ENCODE results near the gene ACOX3.

DNA sequence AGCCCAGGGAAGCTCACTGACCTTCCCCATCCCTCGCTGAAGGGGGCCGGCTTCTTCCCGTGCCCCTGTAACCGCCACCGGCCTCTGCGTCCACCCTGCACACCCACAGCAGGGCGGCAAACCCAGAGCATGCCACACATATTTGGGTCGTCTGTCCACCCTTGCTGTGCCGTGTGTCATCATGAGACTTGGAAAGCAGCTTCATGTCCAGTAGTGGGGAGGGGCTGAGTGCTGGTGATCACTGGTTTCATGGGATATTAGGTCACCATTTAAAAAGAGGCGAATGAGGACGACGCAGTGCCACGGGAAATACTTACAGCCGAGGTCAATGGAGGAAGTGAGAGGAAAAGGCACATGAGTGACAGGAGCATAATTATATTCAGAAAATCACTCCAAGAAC is 96.1 kb downstream of the ACOX3 start:
- TF ChIP-seq, protein P1, sequence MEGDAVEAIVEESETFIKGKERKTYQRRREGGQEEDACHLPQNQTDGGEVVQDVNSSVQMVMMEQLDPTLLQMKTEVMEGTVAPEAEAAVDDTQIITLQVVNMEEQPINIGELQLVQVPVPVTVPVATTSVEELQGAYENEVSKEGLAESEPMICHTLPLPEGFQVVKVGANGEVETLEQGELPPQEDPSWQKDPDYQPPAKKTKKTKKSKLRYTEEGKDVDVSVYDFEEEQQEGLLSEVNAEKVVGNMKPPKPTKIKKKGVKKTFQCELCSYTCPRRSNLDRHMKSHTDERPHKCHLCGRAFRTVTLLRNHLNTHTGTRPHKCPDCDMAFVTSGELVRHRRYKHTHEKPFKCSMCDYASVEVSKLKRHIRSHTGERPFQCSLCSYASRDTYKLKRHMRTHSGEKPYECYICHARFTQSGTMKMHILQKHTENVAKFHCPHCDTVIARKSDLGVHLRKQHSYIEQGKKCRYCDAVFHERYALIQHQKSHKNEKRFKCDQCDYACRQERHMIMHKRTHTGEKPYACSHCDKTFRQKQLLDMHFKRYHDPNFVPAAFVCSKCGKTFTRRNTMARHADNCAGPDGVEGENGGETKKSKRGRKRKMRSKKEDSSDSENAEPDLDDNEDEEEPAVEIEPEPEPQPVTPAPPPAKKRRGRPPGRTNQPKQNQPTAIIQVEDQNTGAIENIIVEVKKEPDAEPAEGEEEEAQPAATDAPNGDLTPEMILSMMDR (IDR thresholded peaks at IDR 0.05): no peak
- TF ChIP-seq POLR2A (IDR thresholded peaks at IDR 0.05) (no peak), EP300 (IDR thresholded peaks at IDR 0.05; ENCODE audit: low read depth) (no peak)
